CD4-positive, alpha-beta T cell (primary cell): ENCODE data around the gene MAMDC4. TPM values are rescaled to one million over a fixed set of nuclear protein-coding genes. Genes with fewer than 3 reads are reported as not detected.

Source experiments
- ATAC-seq: fragments of 200-7000 bp; cut with Tn5 transposase; one replicate; pipeline ENCODE4 v1.10.0; 2022; ENCODE audit warnings: mild to moderate bottlenecking; ENCODE audit not compliant: poor library complexity
- CTCF ChIA-PET: fragments of 350-600 bp; sonication (Branson Sonifier 250); formaldehyde crosslinking; loops from one replicate; lab custom pipeline; 2021; ENCODE audit warnings: antibody characterized with exemption, inconsistent platforms; lab: Charles Lee
- POLR2A ChIA-PET: fragments of 350-600 bp; sonication (Branson Sonifier 250); formaldehyde crosslinking; loops from one replicate; lab custom pipeline; 2021; ENCODE audit warnings: antibody characterized with exemption, inconsistent platforms; lab: Charles Lee
- DNase-seq, 14 experiments: peaks; one replicate each; pipeline ENCODE4 v3.0.0-alpha.2; 2013 to 2020; ENCODE audit warnings: mixed read lengths in 2 of 14
- H3K27ac ChIP-seq, 2 donors: one replicate each; pipeline versions ENCODE4 v1.5.1 to v1.7.0; 2013; ENCODE audit warnings: low read length in 2 of 2, low read depth in 1 of 2, mild to moderate bottlenecking in 1 of 2
- H3K27me3 ChIP-seq, 2 experiments: 1 replicate in 1 of 2; 2 replicates in 1 of 2; pipeline versions ENCODE4 v1.6.1 to v1.7.0; 2013; ENCODE audit warnings: low read length in 2 of 2, control low read depth in 1 of 2, mild to moderate bottlenecking in 1 of 2, moderate library complexity in 1 of 2; ENCODE audit not compliant: insufficient read depth in 2 of 2, control insufficient read depth in 1 of 2
- H3K36me3 ChIP-seq: one replicate; pipeline ENCODE4 v1.6.1; 2013; ENCODE audit warnings: low read length, control low read depth; ENCODE audit not compliant: insufficient read depth
- H3K4me1 ChIP-seq: one replicate; pipeline ENCODE4 v1.6.1; 2013; ENCODE audit warnings: low read length, control low read depth; ENCODE audit not compliant: insufficient read depth
- H3K4me3 ChIP-seq: one replicate; pipeline ENCODE4 v1.5.1; 2013; ENCODE audit warnings: mild to moderate bottlenecking, low read length, moderate library complexity
- H3K9me3 ChIP-seq, 2 experiments: 1 replicate in 1 of 2; 2 replicates in 1 of 2; pipeline versions ENCODE4 v1.6.1 to v1.7.0; 2013; ENCODE audit warnings: low read length in 2 of 2, mild to moderate bottlenecking in 2 of 2, control low read depth in 1 of 2, moderate library complexity in 1 of 2; ENCODE audit not compliant: control insufficient read depth in 1 of 2, insufficient read depth in 1 of 2
- H3K27ac Mint-ChIP-seq: one replicate; pipeline ENCODE4 v1.8.0; 2020; ENCODE audit warnings: mixed read lengths
- H3K27me3 Mint-ChIP-seq: one replicate; pipeline ENCODE4 v1.8.0; 2021; ENCODE audit warnings: mixed read lengths
- H3K36me3 Mint-ChIP-seq: one replicate; pipeline ENCODE4 v1.8.0; 2021; ENCODE audit warnings: low read depth, mixed read lengths
- H3K4me1 Mint-ChIP-seq: one replicate; pipeline ENCODE4 v1.8.0; 2021; ENCODE audit warnings: low read depth, mixed read lengths
- H3K4me3 Mint-ChIP-seq: one replicate; pipeline ENCODE4 v1.8.0; 2020; ENCODE audit warnings: mild to moderate bottlenecking, mixed read lengths
- H3K9me3 Mint-ChIP-seq: one replicate; pipeline ENCODE4 v1.8.0; 2020; ENCODE audit warnings: mixed read lengths
- intact Hi-C, 2 experiments: fragments of 100-400 bp; cut with DNase I in 1 of 2; cut with micrococcal nuclease in 1 of 2; formaldehyde crosslinking; loops; one replicate each; pipeline versions ENCODE4 v1.15.1 to v1.9.0; 2023 to 2025; cut with DNase I, micrococcal nuclease
- total RNA-seq, 174 experiments: library from RNA in 2 of 174; stranded (reverse) in 2 of 174; gene quantifications; one replicate each; pipeline ENCODE4 v1.2.3 and lab custom pipeline; 2021 to 2026
- TF ChIP-seq, protein P1 (sequence below): fragments of 200-600 bp; IDR thresholded peaks from one replicate; pipeline ENCODE4 v1.8.0; 2022; ENCODE audit warnings: antibody characterized with exemption, mild to moderate bottlenecking

Gene MAMDC4
- total RNA-seq, 2 experiments from 2014 or later, result 2.2 to 3.4 TPM

DNA sequence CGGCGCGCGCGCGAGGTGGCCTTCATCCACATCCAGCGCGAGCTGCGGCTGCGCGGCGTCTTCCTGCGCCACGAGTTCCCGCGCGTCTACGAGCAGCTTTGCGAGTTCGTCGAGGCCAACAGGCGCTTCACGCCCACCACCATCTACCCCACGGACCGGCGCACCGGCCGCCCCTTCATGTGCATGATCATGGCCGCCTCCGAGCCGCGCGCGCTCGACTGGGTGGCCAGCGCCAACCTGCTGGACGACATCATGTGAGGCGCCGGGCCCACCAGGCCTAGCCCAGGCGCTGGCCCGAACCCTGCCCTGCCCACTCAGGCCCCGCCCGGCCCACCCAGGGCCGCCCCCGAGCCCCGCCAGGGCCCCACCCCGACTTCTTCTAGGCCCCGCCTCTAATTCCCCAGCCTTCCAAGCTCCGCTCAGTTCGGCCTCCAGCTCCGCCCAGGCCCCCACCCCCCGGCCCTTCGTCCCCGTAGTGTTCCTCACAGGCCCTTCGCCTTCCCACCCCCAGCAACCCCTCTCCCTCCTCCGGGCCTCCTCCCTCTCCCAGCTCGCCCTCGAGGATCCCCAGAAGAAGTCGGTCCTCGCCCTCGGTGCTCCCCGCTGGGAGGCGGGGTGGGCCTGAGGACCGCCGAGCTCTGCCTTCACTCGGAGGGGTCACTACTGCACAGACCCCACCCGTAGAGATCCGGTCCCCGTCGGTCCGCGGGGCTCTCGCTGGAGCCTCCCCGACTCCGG lies 4.9 kb upstream of the MAMDC4 start:
- POLR2A ChIA-PET, result interaction anchor here (1.1 to 1.7 kb wide), 7 partner anchors 17 to 149 kb away, joined by 3 to 6 read pairs (median 4); partner anchors contain the start of genes CLIC3, EDF1 and TRAF2
- Mint-ChIP-seq H3K4me1 (peaks cover 17% of the 10 kb centered on the region), H3K36me3 (peaks cover 8% of the 10 kb centered on the region), H3K4me3 (peak overlapping the region; percentile 82), H3K27ac (peak overlapping the region; percentile 42), H3K27me3 (peaks cover 30% of the 10 kb centered on the region), H3K9me3 (no peaks in the 10 kb centered on the region)
- Histone ChIP-seq H3K36me3 (peaks cover 10% of the 10 kb centered on the region), H3K4me3 (peak overlapping the region; percentile 84), H3K4me1 (peaks cover 65% of the 10 kb centered on the region), H3K9me3 (peaks cover 0 to 15% of the 10 kb centered on the region in 2 experiments), H3K27ac (no peak overlapping the region), H3K27me3 (peaks cover 15 to 24% of the 10 kb centered on the region in 2 experiments)
- TF ChIP-seq, protein P1, sequence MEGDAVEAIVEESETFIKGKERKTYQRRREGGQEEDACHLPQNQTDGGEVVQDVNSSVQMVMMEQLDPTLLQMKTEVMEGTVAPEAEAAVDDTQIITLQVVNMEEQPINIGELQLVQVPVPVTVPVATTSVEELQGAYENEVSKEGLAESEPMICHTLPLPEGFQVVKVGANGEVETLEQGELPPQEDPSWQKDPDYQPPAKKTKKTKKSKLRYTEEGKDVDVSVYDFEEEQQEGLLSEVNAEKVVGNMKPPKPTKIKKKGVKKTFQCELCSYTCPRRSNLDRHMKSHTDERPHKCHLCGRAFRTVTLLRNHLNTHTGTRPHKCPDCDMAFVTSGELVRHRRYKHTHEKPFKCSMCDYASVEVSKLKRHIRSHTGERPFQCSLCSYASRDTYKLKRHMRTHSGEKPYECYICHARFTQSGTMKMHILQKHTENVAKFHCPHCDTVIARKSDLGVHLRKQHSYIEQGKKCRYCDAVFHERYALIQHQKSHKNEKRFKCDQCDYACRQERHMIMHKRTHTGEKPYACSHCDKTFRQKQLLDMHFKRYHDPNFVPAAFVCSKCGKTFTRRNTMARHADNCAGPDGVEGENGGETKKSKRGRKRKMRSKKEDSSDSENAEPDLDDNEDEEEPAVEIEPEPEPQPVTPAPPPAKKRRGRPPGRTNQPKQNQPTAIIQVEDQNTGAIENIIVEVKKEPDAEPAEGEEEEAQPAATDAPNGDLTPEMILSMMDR, result no peak
- ATAC-seq (no peak), DNase-seq (peak in 1 of 14 experiments; percentile 48)
- intact Hi-C loops, result loop anchor here in 1 of 2 experiments (1.0 to 10.0 kb wide), 3 partner anchors 34 to 98 kb away; partner anchors contain the start of genes C8G, FBXW5 and RABL6
- CTCF ChIA-PET, result no interaction called here

DNA sequence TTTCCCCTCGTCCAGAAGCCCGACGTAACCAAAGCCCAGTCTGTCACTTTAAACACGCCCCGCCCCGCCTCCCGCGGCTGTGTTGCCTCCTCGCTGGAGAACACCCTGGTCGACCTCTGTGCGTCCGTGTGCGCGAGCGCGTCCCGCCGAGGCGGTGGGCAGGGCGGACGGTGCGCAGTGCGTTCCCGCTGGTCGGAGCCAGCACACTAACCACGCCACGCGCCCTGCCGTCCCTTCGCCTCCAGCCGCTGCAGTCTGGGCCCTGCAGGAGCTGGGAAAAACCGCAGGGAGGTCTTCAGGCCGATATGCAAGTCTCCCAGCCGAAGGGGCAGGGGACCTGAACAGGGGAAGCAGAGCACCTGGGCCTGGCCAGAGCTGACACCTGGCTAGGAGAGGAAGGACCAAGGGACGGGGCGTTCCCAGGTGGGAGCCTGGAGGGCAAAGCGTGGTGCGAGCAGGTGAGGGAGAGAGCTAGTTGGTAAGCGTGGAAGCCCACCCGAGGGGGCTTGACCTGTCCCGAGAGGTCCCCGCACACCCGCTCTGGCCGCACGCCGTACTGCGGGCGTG lies 4.2 kb upstream of the MAMDC4 start:
- TF ChIP-seq, protein P1, result no peak
- peaks cover 15% of the 10 kb centered on the region for H3K4me1 Mint-ChIP-seq
- intact Hi-C loops, result loop anchor here in 1 of 2 experiments (1.0 to 10.0 kb wide), 4 partner anchors 33 to 97 kb away; partner anchors contain the start of genes C8G, FBXW5, RABL6 and TRAF2
- no peak overlapping the region for H3K27ac ChIP-seq
- peaks cover 0 to 15% of the 10 kb centered on the region in 2 experiments for H3K9me3 ChIP-seq
- H3K4me3 Mint-ChIP-seq, result peak overlapping the region; percentile 82
- ATAC-seq (no peak), DNase-seq (peak; percentile 32 to 81 (median 54))
- H3K27me3 ChIP-seq, result peaks cover 15 to 23% of the 10 kb centered on the region in 2 experiments
- peaks cover 59% of the 10 kb centered on the region for H3K4me1 ChIP-seq
- H3K27ac Mint-ChIP-seq, result peak overlapping the region; percentile 42
- peaks cover 28% of the 10 kb centered on the region for H3K27me3 Mint-ChIP-seq
- POLR2A ChIA-PET, result interaction anchor here (1.3 to 1.7 kb wide), 5 partner anchors 16 to 148 kb away, joined by 3 to 5 read pairs (median 4); partner anchors contain the start of genes CLIC3 and TRAF2
- H3K36me3 Mint-ChIP-seq, result peaks cover 8% of the 10 kb centered on the region
- no peaks in the 10 kb centered on the region for H3K9me3 Mint-ChIP-seq
- CTCF ChIA-PET, result no interaction called here
- peak overlapping the region; percentile 84 for H3K4me3 ChIP-seq
- H3K36me3 ChIP-seq, result peaks cover 10% of the 10 kb centered on the region

DNA sequence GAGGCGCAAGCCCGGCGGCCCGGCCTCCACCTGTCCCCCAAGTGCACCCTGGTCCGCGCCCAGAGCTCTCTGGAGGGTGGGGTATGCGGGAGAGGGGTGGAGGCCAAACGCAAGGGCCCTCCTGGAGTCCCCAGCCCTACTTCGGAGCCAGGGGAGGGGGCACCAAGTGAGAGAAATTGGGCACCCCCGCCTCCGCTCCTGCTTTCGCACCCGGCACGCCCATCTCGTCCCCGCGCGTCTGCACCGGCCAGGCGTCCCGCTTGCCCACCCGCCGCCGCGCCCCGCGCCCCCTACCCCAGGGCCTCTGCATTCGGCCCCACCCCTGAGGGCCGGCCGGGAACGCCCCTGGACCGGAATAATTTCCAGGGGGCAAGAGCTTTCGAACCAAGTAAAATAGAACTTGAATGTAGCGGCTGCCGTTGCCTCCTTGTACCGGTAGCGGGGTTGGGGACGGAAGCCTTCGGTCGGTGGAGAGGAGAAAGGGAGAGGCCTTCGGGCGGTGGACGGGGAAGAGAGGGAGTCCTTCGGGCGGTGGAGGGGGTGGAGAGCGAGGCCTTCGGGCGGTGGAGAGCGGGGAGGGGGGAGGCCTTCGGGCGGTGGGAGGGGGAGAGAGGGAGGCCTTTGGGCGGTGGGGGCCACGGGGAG lies 3.6 kb upstream of the MAMDC4 start:
- POLR2A ChIA-PET, result interaction anchor here (1.3 to 1.7 kb wide), 3 partner anchors 38 to 54 kb away, joined by 3 to 5 read pairs (median 4); partner anchors contain the start of gene TRAF2
- Histone ChIP-seq H3K27me3 (peaks cover 15 to 17% of the 10 kb centered on the region in 2 experiments), H3K9me3 (peaks cover 0 to 15% of the 10 kb centered on the region in 2 experiments), H3K27ac (no peak overlapping the region), H3K36me3 (peaks cover 10% of the 10 kb centered on the region), H3K4me1 (peaks cover 53% of the 10 kb centered on the region), H3K4me3 (peak overlapping the region; percentile 84)
- H3K27me3 Mint-ChIP-seq, result peaks cover 25% of the 10 kb centered on the region
- intact Hi-C loops, result loop anchor here (1.0 to 10.0 kb wide), 7 partner anchors 18 to 96 kb away; partner anchors contain the start of genes FBXW5 (in 2 of the 2), RABL6 (in 2 of the 2), TRAF2 (in 2 of the 2) and C8G (in 1 of the 2)
- ATAC-seq (no peak), DNase-seq (peak in 5 of 14 experiments; percentile 14 to 61 (median 32))
- H3K36me3 Mint-ChIP-seq, result peaks cover 8% of the 10 kb centered on the region
- H3K4me1 Mint-ChIP-seq, result peaks cover 13% of the 10 kb centered on the region
- peak overlapping the region; percentile 97 for H3K4me3 Mint-ChIP-seq
- TF ChIP-seq, protein P1, result no peak
- H3K27ac Mint-ChIP-seq, result peak overlapping the region; percentile 91
- H3K9me3 Mint-ChIP-seq, result no peaks in the 10 kb centered on the region
- CTCF ChIA-PET, result no interaction called here
